ENCODE data around the gene BAD.

DNA sequence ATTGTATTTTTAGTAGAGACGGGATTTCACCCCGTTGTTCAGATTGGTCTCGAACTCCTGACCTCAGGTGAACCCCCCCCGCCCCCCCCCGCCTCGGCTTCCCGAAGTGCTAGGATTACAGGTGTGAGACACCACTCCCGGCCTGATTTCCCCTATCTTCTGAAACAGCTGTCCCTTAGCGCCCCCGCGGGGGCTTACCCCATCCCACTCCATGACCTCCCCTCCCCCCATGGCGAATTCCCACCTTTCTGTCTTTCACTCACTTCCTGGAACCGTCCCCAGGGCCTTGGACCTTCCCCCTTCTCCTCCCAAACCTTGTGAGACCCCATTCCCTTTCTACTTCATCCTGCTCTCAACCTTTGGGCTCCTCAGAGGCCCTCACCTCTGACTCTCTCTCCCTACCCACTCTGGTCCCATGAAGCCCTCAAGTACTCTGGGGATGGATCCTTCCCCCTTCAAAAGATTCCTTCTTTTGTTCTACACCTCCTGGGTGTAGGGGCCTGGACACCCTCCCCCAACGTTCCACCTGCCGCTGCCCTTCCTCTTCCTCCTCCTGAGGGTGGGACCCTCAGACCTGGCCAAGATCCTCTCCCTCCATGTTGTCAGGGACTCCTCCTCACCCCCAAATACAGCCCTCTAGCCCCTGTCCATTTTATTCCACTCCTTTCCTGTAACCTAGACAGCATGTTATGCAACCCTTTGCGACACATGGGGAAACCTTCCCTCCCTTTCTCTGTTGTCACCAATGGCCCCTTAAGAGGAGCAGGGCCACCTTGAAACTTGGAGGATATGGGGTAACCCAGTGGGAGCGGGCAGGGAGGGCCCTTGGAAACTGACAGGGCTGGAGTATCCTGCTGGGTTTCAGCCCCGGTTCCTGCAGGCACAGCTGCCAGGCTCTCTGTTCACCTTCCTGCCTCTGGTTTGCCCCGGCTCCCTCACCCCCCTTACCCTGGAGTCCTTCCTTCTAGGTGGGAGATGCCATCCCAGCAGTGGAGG, 34.6 kb upstream of the BAD start:
- TF ChIP-seq, protein P1, sequence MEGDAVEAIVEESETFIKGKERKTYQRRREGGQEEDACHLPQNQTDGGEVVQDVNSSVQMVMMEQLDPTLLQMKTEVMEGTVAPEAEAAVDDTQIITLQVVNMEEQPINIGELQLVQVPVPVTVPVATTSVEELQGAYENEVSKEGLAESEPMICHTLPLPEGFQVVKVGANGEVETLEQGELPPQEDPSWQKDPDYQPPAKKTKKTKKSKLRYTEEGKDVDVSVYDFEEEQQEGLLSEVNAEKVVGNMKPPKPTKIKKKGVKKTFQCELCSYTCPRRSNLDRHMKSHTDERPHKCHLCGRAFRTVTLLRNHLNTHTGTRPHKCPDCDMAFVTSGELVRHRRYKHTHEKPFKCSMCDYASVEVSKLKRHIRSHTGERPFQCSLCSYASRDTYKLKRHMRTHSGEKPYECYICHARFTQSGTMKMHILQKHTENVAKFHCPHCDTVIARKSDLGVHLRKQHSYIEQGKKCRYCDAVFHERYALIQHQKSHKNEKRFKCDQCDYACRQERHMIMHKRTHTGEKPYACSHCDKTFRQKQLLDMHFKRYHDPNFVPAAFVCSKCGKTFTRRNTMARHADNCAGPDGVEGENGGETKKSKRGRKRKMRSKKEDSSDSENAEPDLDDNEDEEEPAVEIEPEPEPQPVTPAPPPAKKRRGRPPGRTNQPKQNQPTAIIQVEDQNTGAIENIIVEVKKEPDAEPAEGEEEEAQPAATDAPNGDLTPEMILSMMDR (conservative IDR thresholded peaks at IDR 0.05; ENCODE audit: low read depth, low read length): no peak
- TF ChIP-seq EZH2 (IDR thresholded peaks at IDR 0.05; ENCODE audit: borderline replicate concordance, low read depth, low read length, poor library complexity, severe bottlenecking): no peak
